NCI-H2227 (cell line): Measurements from ENCODE around the gene TPMT.

Experiments
- DNase-seq: peaks from one replicate; lab custom pipeline; 2025; ENCODE audit not compliant: unreplicated experiment; lab: John Stamatoyannopoulos, UW

TPMT gene

GRCh38 chr6:18117136-18117535, 37.7 kb downstream of the TPMT start:
- DNase-seq = no peak

- DNase-seq = no peak
Observed at GRCh38 chr6:18115356-18115755, 39.5 kb downstream of the TPMT start.

- no peak for DNase-seq
Observed at GRCh38 chr6:18110162-18110561, 44.7 kb downstream of the TPMT start.

GRCh38 chr6:18107061-18107460, 47.8 kb downstream of the TPMT start:
- no peak for DNase-seq

GRCh38 chr6:18102783-18103509, 51.9 kb downstream of the TPMT start:
- no peak for DNase-seq

- DNase-seq = no peak
Observed at GRCh38 chr6:18101873-18102272, 53.0 kb downstream of the TPMT start.

- DNase-seq = no peak
Observed at GRCh38 chr6:18101271-18101670, 53.6 kb downstream of the TPMT start.

- no peak for DNase-seq
Observed at GRCh38 chr6:18100296-18100695, 54.6 kb downstream of the TPMT start.

- DNase-seq = no peak
Observed at GRCh38 chr6:18099511-18099910, 55.4 kb downstream of the TPMT start.

GRCh38 chr6:18096423-18096822, 58.5 kb downstream of the TPMT start:
- DNase-seq = no peak

- no peak for DNase-seq
Observed at GRCh38 chr6:18091382-18091781, 63.5 kb downstream of the TPMT start.

GRCh38 chr6:18090349-18090786, 64.5 kb downstream of the TPMT start:
- DNase-seq = no peak

- no peak for DNase-seq
Observed at GRCh38 chr6:18088419-18089296, 66.2 kb downstream of the TPMT start.

GRCh38 chr6:18087396-18088165, 67.3 kb downstream of the TPMT start:
- DNase-seq = no peak

GRCh38 chr6:18081025-18081668, 73.7 kb downstream of the TPMT start:
- DNase-seq = no peak

GRCh38 chr6:18080544-18080943, 74.3 kb downstream of the TPMT start:
- DNase-seq = no peak

- no peak for DNase-seq
Observed at GRCh38 chr6:18078866-18079265, 76.0 kb downstream of the TPMT start.
